Measurements from ENCODE around the gene BRD7. TPM values are rescaled to one million over a fixed set of nuclear protein-coding genes. Genes with fewer than 3 reads are reported as not detected.

Gene BRD7
- total RNA-seq, 1 experiment from 2014 or later: 45.6 TPM

GRCh38 chr16:50293994-50294855 lies 74.6 kb downstream of the BRD7 start:
- DNase-seq (ENCODE audit: low read depth, low spot score) (no peak), ATAC-seq (no peak)
- TF ChIP-seq TCF7L2 (IDR thresholded peaks at IDR 0.05; ENCODE audit: low read depth, low read length) (no peak), REST (IDR thresholded peaks at IDR 0.05; ENCODE audit: insufficient read depth in 1 of 2, low read depth in 2 of 2, low read length in 1 of 2) (no peak), CTCF (IDR thresholded peaks at IDR 0.05) (no peak), SIN3A (IDR thresholded peaks at IDR 0.05; ENCODE audit: borderline replicate concordance, insufficient read depth, low read depth, low read length) (no peak), POLR2AphosphoS5 (IDR thresholded peaks at IDR 0.05; ENCODE audit: low read depth, low read length) (no peak)
- Histone ChIP-seq H3K27me3 (ENCODE audit: control insufficient read depth, insufficient read depth, low read length) (no peaks in the 10 kb centered on the region), H3K4me1 (ENCODE audit: control insufficient read depth, insufficient read depth, low read length) (no peaks in the 10 kb centered on the region), H3K4me3 (ENCODE audit: low read depth in 2 of 2, low read length in 2 of 2) (no peak overlapping the region), H3K9me3 (ENCODE audit: control insufficient read depth, insufficient read depth, low read depth, low read length) (no peaks in the 10 kb centered on the region), H3K27ac (ENCODE audit: low read length) (no peak overlapping the region), H3K36me3 (ENCODE audit: control insufficient read depth, insufficient read depth, low read length) (no peaks in the 10 kb centered on the region)
- POLR2A ChIA-PET: no interaction called here
- CTCF ChIA-PET: no interaction called here
- intact Hi-C loops (cut with micrococcal nuclease; ENCODE audit: unreplicated experiment): no loop called here
- no TSS peak for BruUV-seq (replicated peaks)
- in situ Hi-C loops (cut with HindIII; ENCODE audit: low pct_unique_long_range_greater_than_20kb, low sequenced_read_pairs): no loop called here

- no TSS peak for BruUV-seq (replicated peaks)
- Histone ChIP-seq H3K36me3 (ENCODE audit: control insufficient read depth, insufficient read depth, low read length) (no peaks in the 10 kb centered on the region), H3K4me1 (ENCODE audit: control insufficient read depth, insufficient read depth, low read length) (no peaks in the 10 kb centered on the region), H3K9me3 (ENCODE audit: control insufficient read depth, insufficient read depth, low read depth, low read length) (no peaks in the 10 kb centered on the region), H3K27me3 (ENCODE audit: control insufficient read depth, insufficient read depth, low read length) (no peaks in the 10 kb centered on the region), H3K4me3 (ENCODE audit: low read depth in 2 of 2, low read length in 2 of 2) (no peak overlapping the region), H3K27ac (ENCODE audit: low read length) (no peak overlapping the region)
- ATAC-seq (no peak), DNase-seq (ENCODE audit: low read depth, low spot score) (no peak)
- in situ Hi-C loops (cut with HindIII; ENCODE audit: low pct_unique_long_range_greater_than_20kb, low sequenced_read_pairs): no loop called here
- ChIA-PET POLR2A (no interaction called here), CTCF (no interaction called here)
- intact Hi-C loops (cut with micrococcal nuclease; ENCODE audit: unreplicated experiment): no loop called here
- no peak for TF ChIP-seq REST (IDR thresholded peaks at IDR 0.05; ENCODE audit: insufficient read depth in 1 of 2, low read depth in 2 of 2, low read length in 1 of 2)
- TF ChIP-seq CTCF (IDR thresholded peaks at IDR 0.05): no peak
- TF ChIP-seq TCF7L2 (IDR thresholded peaks at IDR 0.05; ENCODE audit: low read depth, low read length): no peak
- no peak for TF ChIP-seq POLR2AphosphoS5 (IDR thresholded peaks at IDR 0.05; ENCODE audit: low read depth, low read length)
- TF ChIP-seq SIN3A (IDR thresholded peaks at IDR 0.05; ENCODE audit: borderline replicate concordance, insufficient read depth, low read depth, low read length): no peak
Measured at GRCh38 chr16:50293041-50293783, 75.6 kb downstream of the BRD7 start.
